Duodenal mucosa (tissue), 2 donors: ENCODE results near the gene GLT1D1.

ENCODE experiments used
- H3K27ac ChIP-seq: one replicate; pipeline ENCODE4 v1.7.0; 2013; ENCODE audit warnings: low read depth, low read length
- H3K27me3 ChIP-seq, 2 donors: one replicate each; pipeline ENCODE4 v1.7.0; 2013; ENCODE audit warnings: low read length in 2 of 2, control low read depth in 1 of 2; ENCODE audit not compliant: insufficient read depth in 2 of 2, control insufficient read depth in 1 of 2
- H3K36me3 ChIP-seq, 2 donors: one replicate each; pipeline ENCODE4 v1.7.0; 2013; ENCODE audit warnings: low read length in 2 of 2, control low read depth in 1 of 2; ENCODE audit not compliant: insufficient read depth in 2 of 2, control insufficient read depth in 1 of 2
- H3K4me1 ChIP-seq, 2 donors: one replicate each; pipeline ENCODE4 v1.7.0; 2013; ENCODE audit warnings: low read length in 2 of 2, control low read depth in 1 of 2; ENCODE audit not compliant: insufficient read depth in 2 of 2, control insufficient read depth in 1 of 2
- H3K4me3 ChIP-seq, 2 donors: one replicate each; pipeline ENCODE4 v1.7.0; 2013; ENCODE audit warnings: low read length in 2 of 2, low read depth in 1 of 2
- H3K9ac ChIP-seq, 2 donors: one replicate each; pipeline ENCODE4 v1.7.0; 2013; ENCODE audit warnings: low read length in 2 of 2, low read depth in 1 of 2
- H3K9me3 ChIP-seq, 2 donors: one replicate each; pipeline ENCODE4 v1.7.0; 2013; ENCODE audit warnings: low read length in 2 of 2, control low read depth in 1 of 2; ENCODE audit not compliant: control insufficient read depth in 1 of 2

The GLT1D1 gene

DNA sequence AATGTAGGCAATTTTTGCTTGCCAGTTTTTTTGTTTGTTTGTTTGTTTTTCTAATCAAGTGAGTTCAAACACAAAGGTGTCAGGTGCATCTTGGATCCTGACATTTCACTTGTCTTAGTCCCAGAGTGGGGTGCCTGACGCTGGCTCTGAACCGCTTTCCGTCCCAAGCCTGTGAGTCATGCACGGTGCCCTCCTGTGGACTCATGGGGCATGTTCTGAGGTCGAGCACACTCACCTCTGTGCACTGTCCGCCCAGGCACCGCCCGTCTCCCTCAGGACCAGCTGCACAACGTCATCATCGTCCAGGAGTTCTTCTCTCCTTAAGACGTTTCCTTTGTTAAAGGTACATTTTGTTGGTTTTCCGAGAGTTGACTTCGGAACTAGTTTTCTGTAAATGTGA lies 98.2 kb downstream of the GLT1D1 start:
- Histone ChIP-seq H3K4me3 (no peak overlapping the region), H3K9ac (no peak overlapping the region), H3K27me3 (no peaks in the 10 kb centered on the region), H3K4me1 (no peaks in the 10 kb centered on the region), H3K36me3 (no peaks in the 10 kb centered on the region), H3K9me3 (no peaks in the 10 kb centered on the region), H3K27ac (no peak overlapping the region)

DNA sequence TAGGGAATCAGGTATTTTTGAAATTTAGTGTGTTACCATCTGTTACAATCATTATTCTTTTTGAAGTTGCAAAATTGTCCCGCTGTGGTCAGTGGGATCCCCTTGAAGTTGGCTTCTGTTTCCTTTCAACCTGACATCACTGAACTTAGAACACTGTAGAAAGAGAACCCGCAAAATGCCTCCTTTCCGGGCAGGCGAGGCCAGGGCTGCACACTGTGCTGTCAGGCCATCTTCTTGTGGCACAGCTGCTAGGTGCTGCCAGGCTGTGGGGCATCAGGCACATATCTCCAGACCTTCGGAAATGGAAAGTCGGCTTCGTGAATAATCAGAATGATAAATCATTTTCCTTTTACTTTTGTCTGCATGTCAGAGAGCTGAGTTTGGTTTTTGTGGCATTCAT lies 103.5 kb downstream of the GLT1D1 start:
- Histone ChIP-seq H3K9me3 (no peaks in the 10 kb centered on the region), H3K4me1 (no peaks in the 10 kb centered on the region), H3K4me3 (no peak overlapping the region), H3K27me3 (peaks cover 3 to 10% of the 10 kb centered on the region in 2 donors), H3K27ac (no peak overlapping the region), H3K36me3 (no peaks in the 10 kb centered on the region), H3K9ac (no peak overlapping the region)

- peaks cover 3 to 10% of the 10 kb centered on the region in 2 donors for H3K27me3 ChIP-seq
These were observed 106.6 kb downstream of the GLT1D1 start for GRCh38 chr12:128959901-128960300.

DNA sequence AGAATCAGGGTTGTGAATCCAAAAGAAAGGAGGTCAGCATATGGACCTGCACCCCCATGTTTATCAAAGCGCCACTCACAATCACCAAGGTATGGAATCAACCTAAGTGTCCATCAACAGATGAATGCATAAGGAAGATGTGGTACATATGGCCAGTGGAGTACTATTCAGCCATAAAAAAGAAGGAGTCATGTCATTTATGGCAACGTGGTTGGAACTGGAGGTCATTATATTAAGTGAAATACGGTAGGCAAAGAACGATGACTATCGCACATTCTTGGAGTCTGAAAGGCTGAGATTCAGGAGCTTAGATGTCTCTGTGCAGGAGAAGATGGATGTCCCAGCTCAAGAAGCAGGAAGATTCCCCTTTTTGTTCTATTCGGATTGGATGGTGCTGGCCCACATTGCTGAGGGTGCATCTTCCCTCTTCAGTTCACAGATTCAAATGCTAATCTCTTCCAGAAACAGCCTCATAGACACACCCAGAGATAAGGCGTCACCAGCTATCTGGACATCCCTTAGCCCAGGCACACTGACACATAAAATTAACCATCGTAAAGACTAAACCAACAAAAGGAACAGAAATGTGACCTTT lies 108.1 kb downstream of the GLT1D1 start:
- H3K27me3 ChIP-seq: peaks cover 3 to 10% of the 10 kb centered on the region in 2 donors
- H3K4me1 ChIP-seq: no peaks in the 10 kb centered on the region
- H3K36me3 ChIP-seq: no peaks in the 10 kb centered on the region
- no peak overlapping the region for H3K9ac ChIP-seq
- H3K27ac ChIP-seq: no peak overlapping the region
- peaks cover 0 to 7% of the 10 kb centered on the region in 2 donors for H3K9me3 ChIP-seq
- no peak overlapping the region for H3K4me3 ChIP-seq

More at GRCh38 chr12:128959901-128960300, 106.6 kb downstream of the GLT1D1 start:
- H3K9me3 ChIP-seq: peaks cover 0 to 4% of the 10 kb centered on the region in 2 donors
- no peak overlapping the region for H3K9ac ChIP-seq
- no peaks in the 10 kb centered on the region for H3K36me3 ChIP-seq
- no peaks in the 10 kb centered on the region for H3K4me1 ChIP-seq
- no peak overlapping the region for H3K27ac ChIP-seq
- H3K4me3 ChIP-seq: no peak overlapping the region

GRCh38 chr12:128961957-128962356 lies 108.7 kb downstream of the GLT1D1 start:
- Histone ChIP-seq H3K27ac (no peak overlapping the region), H3K4me3 (no peak overlapping the region), H3K9me3 (peaks cover 0 to 7% of the 10 kb centered on the region in 2 donors), H3K36me3 (no peaks in the 10 kb centered on the region), H3K27me3 (peaks cover 3 to 10% of the 10 kb centered on the region in 2 donors), H3K9ac (no peak overlapping the region), H3K4me1 (no peaks in the 10 kb centered on the region)

GRCh38 chr12:128966203-128966810 lies 113.0 kb downstream of the GLT1D1 start:
- Histone ChIP-seq H3K4me1 (no peaks in the 10 kb centered on the region), H3K9ac (no peak overlapping the region), H3K36me3 (no peaks in the 10 kb centered on the region), H3K4me3 (no peak overlapping the region), H3K9me3 (peaks cover 0 to 7% of the 10 kb centered on the region in 2 donors), H3K27ac (no peak overlapping the region), H3K27me3 (peaks cover 20 to 22% of the 10 kb centered on the region in 2 donors)

DNA sequence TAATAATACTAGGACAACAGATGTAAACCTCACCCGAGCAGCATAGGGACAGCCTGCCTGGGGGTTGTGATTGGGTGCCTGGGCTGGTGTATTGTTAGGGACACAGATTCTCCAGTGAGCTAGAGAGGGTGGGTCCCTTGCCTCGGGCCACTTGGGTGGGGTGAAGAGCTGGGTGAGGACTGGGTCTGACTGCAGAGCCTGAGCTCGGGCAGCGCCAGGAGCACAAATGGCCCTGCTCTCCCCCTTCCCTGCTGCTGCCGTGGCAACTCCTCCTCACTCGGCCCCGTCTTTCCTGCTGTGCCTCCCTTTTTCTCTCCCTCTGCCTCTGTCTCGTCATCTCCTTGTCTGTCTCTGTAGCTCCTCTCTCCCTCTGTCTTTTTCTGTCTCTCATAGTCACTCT lies 115.4 kb downstream of the GLT1D1 start:
- Histone ChIP-seq H3K27me3 (peaks cover 22 to 29% of the 10 kb centered on the region in 2 donors), H3K27ac (no peak overlapping the region), H3K4me3 (no peak overlapping the region), H3K4me1 (no peaks in the 10 kb centered on the region), H3K9ac (no peak overlapping the region), H3K36me3 (no peaks in the 10 kb centered on the region), H3K9me3 (peaks cover 0 to 7% of the 10 kb centered on the region in 2 donors)

DNA sequence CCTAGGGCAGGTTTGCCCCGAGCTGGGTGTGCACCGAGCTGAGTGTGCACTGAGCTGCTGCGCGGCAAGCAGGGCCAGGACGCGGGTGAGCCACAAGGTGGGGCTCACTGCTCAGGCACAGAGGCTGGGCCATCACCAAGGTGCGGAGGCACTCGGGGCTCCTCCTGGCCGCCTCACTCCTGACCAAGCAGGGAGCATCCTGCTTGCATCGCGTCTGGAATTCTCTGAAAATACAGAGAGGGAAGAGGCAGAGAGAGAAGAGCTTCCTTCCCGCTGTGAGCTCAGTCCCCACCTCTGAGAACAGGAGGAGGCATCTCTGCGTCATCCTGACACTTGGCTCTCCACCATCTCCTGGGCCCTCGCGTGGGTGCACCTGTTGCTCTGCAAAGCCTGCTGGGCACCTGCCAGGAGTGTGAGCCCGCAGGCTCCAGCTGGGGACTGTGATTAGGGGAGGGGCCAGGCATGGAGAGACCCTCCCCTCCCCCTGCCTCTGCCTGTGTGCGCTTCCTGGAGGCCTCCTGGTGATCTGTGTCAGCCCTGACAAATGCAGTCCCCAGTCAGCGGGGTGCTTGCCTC lies 116.3 kb downstream of the GLT1D1 start:
- no peaks in the 10 kb centered on the region for H3K36me3 ChIP-seq
- H3K4me3 ChIP-seq: no peak overlapping the region
- H3K27ac ChIP-seq: no peak overlapping the region
- peaks cover 30 to 34% of the 10 kb centered on the region in 2 donors for H3K27me3 ChIP-seq
- no peaks in the 10 kb centered on the region for H3K4me1 ChIP-seq
- H3K9ac ChIP-seq: no peak overlapping the region
- H3K9me3 ChIP-seq: peaks cover 0 to 6% of the 10 kb centered on the region in 2 donors

DNA sequence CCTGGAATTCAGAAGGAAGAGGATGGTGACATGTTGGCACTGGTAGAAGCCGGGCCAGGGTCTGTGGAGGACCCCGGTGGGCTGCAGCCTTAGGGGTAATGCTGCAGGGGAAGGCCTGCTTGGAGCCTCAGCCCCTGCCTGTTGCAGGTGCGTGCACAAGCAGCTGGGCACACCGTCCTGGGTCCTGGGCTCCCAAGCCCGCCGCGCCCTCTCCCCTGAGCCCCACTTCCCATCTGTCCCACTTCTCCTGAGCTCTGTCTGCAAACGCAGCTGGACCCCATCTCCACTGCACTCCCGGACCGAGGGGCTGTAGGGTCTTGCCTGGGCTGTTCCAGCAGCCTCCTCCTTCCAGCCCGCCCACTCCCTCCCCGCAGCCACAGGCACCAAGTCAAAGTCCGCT lies 116.8 kb downstream of the GLT1D1 start:
- peaks cover 34% of the 10 kb centered on the region in 2 donors for H3K27me3 ChIP-seq
- H3K4me3 ChIP-seq: no peak overlapping the region
- no peak overlapping the region for H3K27ac ChIP-seq
- H3K9ac ChIP-seq: no peak overlapping the region
- no peaks in the 10 kb centered on the region for H3K4me1 ChIP-seq
- no peaks in the 10 kb centered on the region for H3K36me3 ChIP-seq
- peaks cover 0 to under 1% of the 10 kb centered on the region in 2 donors for H3K9me3 ChIP-seq

GRCh38 chr12:128970941-128971340 lies 117.7 kb downstream of the GLT1D1 start:
- Histone ChIP-seq H3K36me3 (no peaks in the 10 kb centered on the region), H3K9ac (no peak overlapping the region), H3K4me3 (no peak overlapping the region), H3K4me1 (no peaks in the 10 kb centered on the region), H3K27ac (no peak overlapping the region), H3K9me3 (no peaks in the 10 kb centered on the region), H3K27me3 (peaks cover 36 to 37% of the 10 kb centered on the region in 2 donors)
